NCI-H446 (cell line): ENCODE measurements around the gene SPC24.
A peak's percentile ranks its signal among the peaks of the same experiment; 100 is the strongest.
"Not testable (repeated sequence)": the region's sequence is repeated elsewhere in the genome, so short reads cannot be mapped to it uniquely, and the experiment has no call there.

ENCODE experiments used
- DNase-seq, 2 experiments: peaks; one replicate each; lab custom pipeline; 2025; lab: John Stamatoyannopoulos, UW

The SPC24 gene

DNA sequence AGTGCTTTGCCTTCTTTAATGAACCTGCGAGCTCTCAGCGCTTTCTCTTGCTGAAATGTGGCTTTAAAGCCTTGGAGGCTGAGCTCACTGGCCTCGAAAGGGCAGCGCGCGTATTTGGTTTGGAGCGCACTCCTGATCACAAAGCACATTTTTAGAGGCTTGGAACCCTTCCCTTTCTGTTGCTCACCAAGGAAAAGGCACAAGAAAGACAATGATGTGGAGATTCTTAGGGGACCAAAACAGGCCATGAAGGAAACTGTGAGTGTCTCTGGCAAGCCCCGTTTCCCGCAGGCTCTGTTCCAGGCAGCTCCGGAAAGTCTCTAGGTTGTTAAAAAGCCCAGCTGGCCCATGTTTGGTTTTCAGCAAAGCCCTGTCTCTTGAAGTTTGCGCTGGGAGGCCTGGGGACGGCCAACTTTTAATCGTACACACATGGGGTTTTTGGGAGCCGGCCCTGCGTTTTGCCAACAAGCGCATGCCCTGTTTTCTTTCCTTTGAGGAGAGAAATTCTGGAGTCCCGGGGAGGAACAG, 9.4 kb upstream of the SPC24 start:
- peak; percentile 26 to 84 for DNase-seq

DNA sequence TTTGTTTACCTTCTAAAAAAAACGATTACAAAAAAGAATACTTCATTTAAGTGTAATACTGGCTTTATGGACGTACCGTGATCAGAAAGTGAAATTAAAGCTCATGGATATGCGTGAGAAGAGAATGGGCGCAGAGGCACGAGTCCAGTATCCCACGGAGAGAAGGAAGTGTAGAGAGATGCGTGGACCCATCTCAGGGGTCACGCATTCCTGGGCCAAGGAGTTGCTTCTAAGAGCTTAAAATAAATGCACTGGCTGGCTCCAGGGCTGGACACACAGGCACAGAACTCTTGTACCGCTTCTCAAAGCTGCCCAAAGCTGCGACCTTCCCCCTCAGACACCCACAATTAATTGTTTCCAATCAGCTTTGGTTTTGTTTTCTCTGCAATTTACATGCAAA, 8.7 kb upstream of the SPC24 start:
- DNase-seq, result no peak

DNA sequence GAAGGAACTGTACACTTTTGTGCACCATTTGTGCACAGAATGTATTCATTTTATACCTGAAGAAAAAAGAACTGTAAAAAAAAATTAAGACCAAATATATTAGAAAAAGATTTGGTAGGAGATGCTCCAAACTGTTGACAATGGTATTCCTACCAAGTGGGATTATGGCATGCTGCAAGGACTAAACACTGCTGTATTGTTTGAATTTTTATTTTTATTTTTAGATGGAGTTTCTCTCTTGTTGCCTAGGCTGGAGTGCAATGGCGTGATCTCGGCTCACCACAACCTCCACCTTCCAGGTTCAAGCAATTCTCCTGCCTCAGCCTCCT, 4.8 kb upstream of the SPC24 start:
- not testable (repeated sequence) for DNase-seq

DNA sequence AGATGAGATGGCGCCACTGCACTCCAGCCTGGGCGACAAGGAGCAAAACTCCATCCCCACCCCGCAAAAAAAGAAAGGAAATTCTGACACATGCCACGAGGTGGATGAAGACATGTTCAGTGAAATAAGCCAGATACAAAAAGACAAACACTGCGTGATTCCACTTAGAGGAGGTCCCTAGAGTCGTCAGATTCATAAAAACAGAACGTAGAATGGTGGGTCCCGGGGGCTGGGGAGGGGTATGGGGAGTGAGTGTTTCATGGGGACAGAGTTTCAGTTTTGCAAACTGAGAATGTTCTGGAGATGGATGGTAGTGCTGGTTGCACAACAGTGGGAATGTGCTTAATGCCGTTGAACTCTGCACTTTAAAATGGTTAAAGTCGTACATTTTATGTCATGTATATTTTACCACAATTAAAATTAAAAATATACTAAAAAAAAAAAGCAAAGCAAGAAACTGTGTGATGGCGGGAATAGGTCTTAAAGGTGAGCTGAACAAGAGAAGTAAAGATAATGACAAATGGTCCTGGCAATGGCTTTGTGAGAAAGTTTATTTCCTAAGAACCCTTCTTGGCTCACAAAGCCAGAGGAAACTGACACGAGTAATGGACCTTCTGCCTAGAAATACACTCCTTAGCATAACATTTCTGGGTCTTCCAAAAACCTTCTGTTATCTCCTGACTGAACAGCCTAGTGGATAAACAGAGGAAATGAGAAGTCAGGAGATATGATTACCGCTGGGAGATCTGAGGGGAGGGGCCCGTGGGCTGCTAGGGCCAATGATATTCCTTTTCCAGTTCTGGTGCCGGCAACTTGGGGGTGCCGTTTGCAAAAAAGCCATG, 4.2 kb upstream of the SPC24 start:
- DNase-seq, result no peak

DNA sequence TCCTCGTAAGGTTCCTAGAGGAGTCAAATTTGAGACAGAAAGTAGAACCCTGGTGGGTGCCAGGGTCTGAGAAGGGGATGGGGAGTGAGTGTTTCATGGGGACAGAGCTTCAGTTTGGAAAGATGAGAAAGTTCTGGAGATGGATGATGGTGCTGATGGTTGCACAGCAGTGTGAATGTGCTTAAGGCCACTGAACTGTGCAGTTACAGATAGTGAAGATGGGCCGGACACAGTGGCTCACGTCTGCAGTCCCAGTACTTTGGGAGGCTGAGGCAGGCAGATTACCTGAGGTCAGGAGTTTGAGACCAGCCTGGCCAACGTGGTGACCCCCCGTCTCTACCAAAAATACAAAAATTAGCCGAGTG, 917 bp downstream of the SPC24 start:
- DNase-seq, result no peak

DNA sequence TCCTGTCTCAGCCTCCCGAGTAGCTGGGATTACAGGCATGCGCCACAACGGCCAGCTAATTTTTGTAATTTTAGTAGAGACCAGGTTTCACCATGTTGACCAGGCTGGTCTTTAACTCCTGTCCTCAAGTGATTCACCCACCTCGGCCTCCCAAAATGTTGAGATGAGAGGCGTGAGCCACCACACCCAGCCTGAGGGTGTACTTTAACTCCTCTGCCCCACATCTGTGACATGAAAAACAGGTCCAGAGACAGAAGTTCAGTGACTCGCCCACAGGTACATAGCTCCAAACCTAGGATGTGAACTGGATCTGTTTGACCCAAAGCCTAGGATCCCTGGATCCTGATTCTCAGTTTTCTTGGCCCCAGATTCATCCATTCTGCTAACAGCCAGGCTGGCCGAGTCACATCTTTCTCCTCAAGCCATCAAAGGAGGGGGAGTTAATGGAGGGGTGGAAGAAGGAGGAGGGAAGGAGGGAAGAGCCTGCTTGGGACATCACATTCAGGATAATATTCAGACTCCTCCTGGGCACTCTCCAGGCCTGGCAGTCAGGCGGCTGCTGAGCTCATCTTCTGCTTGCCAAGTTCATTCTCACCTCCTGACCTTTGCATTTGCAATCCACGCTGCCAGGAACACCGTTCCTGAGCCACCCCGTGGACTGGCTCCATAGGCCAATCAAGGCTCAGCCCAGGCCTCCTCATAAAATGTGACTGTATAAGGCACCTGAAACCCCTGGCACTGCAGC, 3.1 kb downstream of the SPC24 start:
- peak in 1 of 2 experiments; percentile 35 for DNase-seq

DNA sequence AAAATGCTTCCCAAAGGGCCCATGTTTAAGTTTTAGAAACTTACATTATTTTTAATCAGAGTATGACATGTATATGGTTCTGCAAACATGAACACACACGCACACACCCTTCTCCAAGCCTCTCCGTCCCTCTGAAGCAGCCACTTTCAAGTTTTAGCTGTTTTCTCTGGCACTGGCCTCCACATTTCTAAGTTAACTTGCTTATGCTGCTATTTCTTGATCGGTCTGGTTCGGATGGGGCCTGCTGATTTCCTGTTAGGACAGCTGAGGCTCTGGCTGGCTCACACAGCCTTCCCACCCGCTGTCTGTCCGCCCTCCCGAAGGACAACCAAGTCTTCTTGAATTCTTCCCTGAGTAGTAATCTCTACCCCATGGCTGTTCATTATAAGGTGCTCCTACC, 4.4 kb downstream of the SPC24 start:
- DNase-seq, result no peak

DNA sequence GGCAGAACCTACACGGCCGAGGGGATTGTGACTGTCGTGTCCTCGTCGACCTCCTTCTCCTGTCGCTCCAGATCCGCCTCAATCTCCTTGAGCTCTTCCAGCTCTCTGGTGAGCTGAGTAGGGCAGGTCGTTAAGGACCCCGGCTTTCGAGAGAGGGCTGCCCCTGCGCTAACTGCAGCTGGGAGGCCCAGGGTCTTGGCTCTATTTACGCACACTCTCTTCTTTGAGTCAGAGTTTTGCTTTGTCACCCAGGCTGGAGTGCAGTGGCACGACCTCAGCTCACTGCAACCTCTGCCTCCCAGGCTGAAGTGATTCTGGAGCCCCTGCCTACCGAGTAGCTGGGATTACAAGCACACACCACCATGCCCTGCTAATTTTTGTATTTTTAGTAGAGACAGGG, 7.6 kb downstream of the SPC24 start:
- no peak for DNase-seq

DNA sequence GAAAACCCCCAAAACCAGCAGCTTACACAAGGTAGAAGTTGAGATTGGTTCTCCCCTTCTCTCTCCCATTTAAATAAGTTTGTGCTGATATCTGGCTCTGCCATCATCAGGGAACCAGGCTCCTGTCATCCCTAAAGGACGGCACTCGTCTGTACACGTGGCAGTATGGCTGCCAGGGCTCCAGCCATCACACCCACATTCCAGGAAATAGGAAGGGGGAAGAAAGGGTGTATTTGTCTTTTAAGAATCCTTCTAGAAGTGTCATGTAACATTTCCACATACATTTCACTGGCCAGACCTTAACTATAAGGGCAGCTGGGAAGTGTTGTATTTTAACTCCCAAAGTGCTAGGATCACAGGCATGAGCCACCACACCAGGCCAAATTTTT, 10.1 kb downstream of the SPC24 start:
- DNase-seq, result no peak

DNA sequence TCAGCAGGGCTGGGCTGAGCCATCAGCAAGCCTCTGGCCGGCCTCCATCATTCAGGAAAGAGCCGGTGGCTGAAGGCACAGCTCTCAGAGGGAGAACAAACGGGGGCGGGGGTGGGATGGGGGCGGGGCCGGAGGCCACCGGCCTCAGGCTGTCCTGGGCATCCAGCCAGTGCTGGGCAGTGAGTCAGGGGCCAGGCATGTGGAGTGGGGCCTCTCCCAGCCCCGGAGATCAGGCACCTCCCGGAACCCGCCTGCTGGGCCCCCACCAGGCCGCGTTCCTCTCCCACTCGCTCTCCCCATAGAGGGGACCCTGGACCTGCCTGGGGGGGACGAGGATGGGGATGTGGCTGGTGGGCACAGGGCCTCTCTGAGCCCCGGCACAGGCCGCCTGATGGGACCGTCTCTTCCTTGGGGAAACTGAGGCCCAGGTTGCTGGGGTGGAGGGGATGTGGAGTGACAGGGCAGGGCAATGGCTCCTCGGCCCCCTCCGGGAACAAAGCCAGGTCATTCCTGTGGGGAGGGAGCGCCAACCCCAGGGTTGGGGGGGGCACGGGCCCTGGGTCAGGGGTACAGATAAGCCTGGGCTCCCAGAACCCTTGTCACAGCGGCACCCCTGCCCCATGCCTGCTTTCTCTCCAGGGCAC, 12.9 kb downstream of the SPC24 start:
- DNase-seq, result peak in 1 of 2 experiments; percentile 75

DNA sequence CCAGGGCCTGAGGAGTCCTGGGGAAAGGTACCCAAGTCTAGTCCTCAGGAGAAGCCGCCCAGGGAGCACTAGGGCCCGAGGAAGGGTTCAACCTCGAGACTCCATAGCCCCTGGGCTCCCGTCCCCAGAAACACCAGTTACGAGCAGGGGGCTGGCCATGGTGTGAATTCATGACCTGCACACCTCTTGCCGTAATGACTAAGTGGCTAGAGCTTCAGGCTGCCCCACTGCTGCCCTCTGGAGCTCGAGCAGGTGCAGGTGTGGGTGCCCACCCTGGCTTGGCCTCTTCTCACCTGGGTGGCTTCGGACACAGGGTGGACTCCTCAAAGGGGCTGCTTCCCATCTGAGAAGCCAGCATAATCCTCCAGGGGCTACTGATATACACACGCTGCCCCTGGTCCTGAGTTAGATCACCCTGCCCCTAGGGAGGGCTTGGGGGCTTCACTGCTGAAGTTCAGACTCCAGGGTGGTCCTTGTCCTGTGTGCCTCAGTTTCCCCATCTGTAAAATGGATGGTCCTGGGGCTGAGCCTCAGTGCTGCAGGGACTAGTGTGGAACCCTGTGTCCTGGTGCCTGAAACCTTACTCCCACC, 13.6 kb downstream of the SPC24 start:
- DNase-seq, result no peak

DNA sequence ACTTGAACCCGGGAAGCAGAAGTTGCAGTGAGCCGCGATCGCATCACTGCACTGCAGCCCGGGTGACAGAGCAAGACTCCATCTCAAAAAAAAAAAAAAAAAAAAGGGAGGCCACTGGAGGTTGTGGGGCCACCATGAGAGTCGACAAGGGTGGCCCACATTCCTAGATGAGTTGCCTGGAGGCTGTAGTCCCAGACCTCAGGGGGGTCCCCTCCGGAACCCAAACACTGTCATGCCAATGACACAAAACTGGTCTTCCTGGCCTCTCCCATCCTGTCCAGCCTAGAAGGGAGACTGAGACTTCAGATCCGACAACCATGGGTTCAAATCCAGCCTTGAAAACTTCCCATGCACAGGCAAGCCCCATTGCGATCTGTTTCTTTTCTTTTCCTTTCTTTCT, 14.7 kb downstream of the SPC24 start:
- no peak for DNase-seq

DNA sequence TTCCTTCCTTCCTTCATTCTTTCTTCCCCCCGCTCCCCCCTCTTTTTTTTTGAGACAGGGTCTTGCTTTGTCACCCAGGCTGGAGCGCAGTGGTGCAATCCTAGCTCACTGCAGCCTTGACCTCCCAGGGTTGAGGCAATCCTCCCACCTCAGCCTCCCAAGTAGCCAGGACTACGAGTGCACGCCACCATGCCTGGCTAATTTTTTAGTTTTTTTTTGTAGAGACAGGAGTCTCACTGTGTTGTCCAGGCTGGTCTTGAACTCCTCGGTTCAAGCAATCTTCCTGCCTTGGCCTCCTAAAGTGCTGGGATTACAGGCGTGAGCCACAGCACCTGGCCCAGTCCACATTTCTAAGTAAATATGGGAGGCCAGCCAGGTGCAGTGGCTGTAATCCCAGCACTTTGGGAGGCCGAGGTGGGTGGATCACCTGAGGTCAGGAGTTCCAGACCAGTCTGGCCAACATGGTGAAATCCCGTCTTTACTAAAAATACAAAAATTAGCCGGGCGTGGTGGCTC, 15.5 kb downstream of the SPC24 start:
- not testable (repeated sequence) for DNase-seq

DNA sequence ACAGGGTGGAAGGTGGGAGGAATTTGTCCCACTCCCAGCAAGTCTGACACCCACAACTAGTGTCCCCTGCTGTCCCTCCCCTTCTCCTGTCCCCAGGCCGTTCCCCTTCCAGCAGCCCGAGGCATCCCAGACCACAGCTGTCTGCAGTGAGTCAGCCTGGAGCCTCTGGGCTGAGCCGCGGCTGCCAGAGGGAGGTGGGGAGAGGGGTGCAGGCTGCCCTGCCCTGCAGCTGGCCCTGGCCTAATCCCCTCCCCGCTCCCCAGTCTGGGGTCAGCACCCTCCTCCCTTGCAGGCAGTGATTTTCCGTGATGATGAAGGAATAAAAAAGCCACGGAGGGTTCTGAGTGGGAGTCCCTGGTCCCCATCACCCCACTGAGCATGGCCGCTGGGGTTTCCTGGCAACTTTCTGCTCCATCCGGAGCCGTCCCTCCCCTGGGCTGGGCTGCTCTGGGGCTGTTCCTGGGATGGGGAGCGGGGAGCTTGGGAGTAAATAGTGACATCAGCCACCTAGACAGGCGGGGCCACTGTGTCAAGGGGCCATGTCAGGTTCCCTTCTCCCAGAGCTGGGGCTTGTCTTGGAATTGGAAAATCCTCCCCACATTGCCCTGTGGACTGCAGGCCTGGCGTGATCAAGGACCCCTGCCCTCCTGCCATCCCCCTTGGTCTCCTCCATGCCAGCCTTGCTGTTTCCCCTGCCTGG, 16.8 kb downstream of the SPC24 start:
- peak in 1 of 2 experiments; percentile 47 for DNase-seq

DNA sequence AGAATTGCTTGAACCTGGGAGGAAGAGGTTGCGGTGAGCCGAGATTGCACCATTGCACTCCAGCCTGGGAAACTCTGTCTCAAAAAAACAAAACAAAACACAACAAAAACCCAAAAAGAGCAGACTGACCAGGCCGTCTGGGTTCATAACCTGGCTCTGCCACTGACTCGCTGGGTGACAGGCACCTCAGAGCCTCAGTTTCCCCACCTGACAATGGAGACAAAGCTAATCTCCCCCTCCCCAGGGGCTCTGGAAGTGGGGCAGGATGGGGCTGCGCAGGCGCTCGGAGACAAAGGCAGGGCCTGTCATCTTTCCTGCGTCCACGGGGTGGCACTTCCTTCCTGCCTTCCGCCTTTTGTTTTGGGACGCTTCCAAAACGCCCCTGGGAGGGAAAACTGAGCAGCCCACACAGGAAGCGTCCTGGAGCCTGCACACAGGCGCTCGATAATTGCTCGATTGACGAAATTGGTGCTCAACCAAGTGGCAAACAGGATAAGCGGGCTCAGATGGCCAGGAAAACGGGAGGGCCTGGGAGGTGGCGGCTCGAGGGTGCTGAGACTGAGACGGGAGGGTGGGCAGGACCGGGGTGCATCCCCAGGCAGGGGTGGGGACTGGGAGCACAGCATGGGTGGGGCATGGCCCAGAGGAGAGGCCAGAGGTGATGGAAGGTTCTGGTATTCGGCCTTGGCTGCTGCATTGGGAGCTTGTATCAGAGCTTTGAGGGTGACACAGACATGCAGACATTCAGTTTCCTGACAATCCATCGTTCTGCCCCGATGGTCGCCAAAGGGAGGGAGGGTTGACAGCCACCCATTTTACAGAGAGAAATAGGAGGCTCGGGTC, 17.8 kb downstream of the SPC24 start:
- DNase-seq, result peak; percentile 83 to 94

DNA sequence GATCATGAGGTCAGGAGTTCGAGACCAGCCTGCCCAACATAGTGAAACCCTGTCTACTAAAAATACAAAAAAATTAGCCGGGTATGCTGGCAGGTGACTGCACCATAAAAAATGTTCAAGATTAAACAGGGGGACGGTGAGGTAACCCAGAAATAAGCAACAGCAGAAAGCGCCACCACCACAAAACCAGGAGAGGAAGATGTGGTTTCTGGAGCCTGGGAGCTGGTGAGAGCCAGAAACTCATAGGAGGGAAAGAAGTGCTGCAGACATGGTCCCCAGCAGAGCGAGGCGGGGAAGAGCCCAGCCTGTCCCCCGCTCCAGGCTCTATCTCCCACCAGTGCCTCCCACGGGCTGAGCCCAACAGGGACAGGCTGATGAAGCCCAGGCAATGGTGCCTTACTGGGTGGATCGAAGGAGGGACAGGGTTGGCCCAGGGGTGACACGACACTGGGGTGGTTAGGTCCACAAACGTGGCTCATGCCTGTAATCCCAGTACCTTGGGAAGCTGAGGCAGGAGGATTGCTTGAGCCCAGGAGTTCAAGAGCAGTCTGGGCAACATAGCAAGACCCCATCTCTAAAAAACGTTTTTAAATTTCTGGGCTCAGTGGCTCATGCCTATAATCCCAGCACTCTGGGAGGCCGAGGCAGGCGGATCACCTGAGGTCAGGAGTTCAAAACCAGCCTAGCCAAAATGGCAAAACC, 19.0 kb downstream of the SPC24 start:
- no peak for DNase-seq

DNA sequence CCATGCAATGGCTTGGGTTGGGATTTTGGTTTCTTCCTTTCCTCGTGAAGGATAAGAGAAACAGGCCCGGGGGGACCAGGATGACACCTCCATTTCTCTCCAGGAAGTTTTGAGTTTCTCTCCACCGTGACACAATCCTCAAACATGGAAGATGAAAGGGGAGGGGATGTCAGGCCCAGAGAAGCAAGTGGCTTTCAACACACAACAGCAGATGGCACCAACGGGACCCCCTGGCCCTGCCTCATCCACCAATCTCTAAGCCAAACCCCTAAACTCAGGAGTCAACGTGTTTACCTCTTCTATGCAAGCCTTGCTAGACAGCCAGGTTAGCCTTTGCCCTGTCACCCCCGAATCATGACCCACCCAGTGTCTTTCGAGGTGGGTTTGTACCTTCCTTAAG, 24.1 kb downstream of the SPC24 start:
- DNase-seq, result no peak

DNA sequence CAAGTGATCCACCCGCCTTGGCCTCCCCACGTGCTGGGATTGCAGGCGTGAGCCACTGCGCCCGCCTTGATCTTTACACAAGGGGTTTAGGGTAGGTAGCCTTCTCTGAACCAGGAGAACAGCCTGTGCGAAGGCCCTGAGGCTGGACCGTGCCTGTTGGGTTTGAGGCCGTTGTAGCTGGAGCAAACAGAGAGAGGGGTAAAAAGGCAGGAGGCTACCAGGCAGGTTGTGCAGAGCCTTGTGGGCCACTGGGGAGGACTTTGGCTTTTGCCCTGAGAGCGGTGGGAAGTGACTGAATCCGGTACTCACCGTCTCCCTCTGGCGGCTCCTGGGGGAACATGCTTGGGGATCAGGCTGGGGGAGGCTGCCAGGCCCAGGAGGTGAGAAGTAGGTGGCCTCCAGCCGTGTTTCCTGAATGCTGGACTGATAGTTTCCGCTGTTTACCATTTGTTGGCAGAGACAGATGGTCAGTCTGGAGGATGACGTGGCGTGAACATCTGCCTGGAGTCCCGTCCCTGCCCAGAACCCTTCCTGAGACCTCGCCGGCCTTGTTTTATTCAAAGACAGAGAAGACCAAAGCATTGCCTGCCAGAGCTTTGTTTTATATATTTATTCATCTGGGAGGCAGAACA, 24.6 kb downstream of the SPC24 start:
- DNase-seq, result peak; percentile 53 to 73

DNA sequence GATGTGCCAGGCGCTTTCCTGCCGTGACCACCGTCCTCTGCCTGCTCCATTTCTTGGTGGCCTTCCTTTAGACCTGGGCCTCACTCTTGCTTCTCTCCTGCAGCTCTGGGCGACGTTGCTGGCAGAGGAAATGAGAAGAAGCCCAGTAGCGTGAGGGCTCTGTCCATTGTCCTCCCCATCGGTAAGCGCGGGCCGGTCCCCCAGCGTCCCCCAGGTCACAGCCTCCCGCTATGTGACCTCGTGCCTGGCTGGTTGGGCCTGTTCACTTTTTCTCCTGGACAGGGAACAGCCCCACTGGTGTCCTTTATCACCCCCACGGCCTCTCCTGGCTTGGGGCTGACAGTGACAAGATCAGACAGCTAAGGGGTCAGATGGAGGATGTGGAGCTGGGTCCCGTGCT, 27.7 kb downstream of the SPC24 start:
- DNase-seq, result no peak
